OCI-LY7 (cell line): ENCODE measurements around the gene SPR.

Source experiments
- CTCF ChIP-seq: fragments of 200-600 bp; sonication (generic); conservative IDR thresholded peaks from 2 replicates; pipeline ENCODE4 v1.5.1; 2014; ENCODE audit warnings: mild to moderate bottlenecking, antibody characterized with exemption, low read length, moderate library complexity, mixed read lengths
- EZH2phosphoT487 ChIP-seq: fragments of 200-600 bp; sonication (generic); IDR thresholded peaks from 2 replicates; pipeline ENCODE4 v1.6.1; 2018; ENCODE audit warnings: low read depth, borderline replicate concordance, mild to moderate bottlenecking, mixed run types, antibody characterized with exemption, low read length, moderate library complexity, mixed read lengths

DNA sequence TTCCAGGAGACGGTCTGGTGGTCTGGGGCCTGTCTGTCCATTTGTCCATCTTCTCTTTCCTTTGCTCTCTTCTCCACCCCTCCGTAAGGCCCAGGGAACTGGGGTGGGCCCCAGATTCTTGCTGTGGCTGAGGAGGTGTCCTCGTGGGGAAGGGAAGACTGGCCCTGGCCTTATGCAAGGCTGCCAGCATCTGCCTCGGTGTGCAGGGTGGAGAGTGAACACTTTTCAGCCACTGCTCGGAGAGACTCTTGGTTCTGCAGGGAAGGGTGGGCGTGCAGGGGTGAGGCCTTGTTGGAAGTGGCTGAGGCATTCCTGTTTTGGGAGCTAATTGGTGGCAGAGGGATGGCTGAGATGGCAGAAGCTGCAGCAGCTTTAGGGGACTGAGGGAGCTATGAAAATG lies 53.2 kb downstream of the SPR start:
- TF ChIP-seq CTCF (no peak), EZH2phosphoT487 (no peak)
